Activated naive CD8-positive, alpha-beta T cell treated with anti-CD3 and anti-CD28 coated beads, Interleukin-2, amount 50 U/mL, for 24 hours (primary cell): Measurements from ENCODE around the gene DDIAS.
"Not testable (repeated sequence)": the region's sequence is repeated elsewhere in the genome, so short reads cannot be mapped to it uniquely, and the experiment has no call there.

Experiments
- ATAC-seq: fragments of 150-1000 bp; cut with Tn5 transposase; one replicate; pipeline ENCODE4 v1.10.0; 2021
- DNase-seq: peaks from one replicate; pipeline ENCODE4 v3.0.0; 2021
- H3K27ac Mint-ChIP-seq: one replicate; pipeline ENCODE4 v1.8.0; 2021; ENCODE audit warnings: mild to moderate bottlenecking, mixed read lengths
- H3K27me3 Mint-ChIP-seq: one replicate; pipeline ENCODE4 v1.8.0; 2021; ENCODE audit warnings: mixed read lengths
- H3K36me3 Mint-ChIP-seq: one replicate; pipeline ENCODE4 v1.8.0; 2021; ENCODE audit warnings: low read depth, mixed read lengths
- H3K4me1 Mint-ChIP-seq: one replicate; pipeline ENCODE4 v1.8.0; 2021; ENCODE audit warnings: mixed read lengths
- H3K4me3 Mint-ChIP-seq: one replicate; pipeline ENCODE4 v1.8.0; 2021; ENCODE audit warnings: mild to moderate bottlenecking, moderate library complexity, mixed read lengths
- H3K9me3 Mint-ChIP-seq: one replicate; pipeline ENCODE4 v1.8.0; 2021; ENCODE audit warnings: mixed read lengths

DDIAS gene

GRCh38 chr11:82899957-82900276, 1.6 kb upstream of the DDIAS start:
- H3K9me3 Mint-ChIP-seq, result no peaks in the 10 kb centered on the region
- peaks cover 16% of the 10 kb centered on the region for H3K36me3 Mint-ChIP-seq
- H3K4me3 Mint-ChIP-seq, result peak overlapping the region; percentile 96
- DNase-seq (no peak), ATAC-seq (no peak)
- peak overlapping the region; percentile 98 for H3K27ac Mint-ChIP-seq
- H3K27me3 Mint-ChIP-seq, result no peaks in the 10 kb centered on the region
- peaks cover 64% of the 10 kb centered on the region for H3K4me1 Mint-ChIP-seq

DNA sequence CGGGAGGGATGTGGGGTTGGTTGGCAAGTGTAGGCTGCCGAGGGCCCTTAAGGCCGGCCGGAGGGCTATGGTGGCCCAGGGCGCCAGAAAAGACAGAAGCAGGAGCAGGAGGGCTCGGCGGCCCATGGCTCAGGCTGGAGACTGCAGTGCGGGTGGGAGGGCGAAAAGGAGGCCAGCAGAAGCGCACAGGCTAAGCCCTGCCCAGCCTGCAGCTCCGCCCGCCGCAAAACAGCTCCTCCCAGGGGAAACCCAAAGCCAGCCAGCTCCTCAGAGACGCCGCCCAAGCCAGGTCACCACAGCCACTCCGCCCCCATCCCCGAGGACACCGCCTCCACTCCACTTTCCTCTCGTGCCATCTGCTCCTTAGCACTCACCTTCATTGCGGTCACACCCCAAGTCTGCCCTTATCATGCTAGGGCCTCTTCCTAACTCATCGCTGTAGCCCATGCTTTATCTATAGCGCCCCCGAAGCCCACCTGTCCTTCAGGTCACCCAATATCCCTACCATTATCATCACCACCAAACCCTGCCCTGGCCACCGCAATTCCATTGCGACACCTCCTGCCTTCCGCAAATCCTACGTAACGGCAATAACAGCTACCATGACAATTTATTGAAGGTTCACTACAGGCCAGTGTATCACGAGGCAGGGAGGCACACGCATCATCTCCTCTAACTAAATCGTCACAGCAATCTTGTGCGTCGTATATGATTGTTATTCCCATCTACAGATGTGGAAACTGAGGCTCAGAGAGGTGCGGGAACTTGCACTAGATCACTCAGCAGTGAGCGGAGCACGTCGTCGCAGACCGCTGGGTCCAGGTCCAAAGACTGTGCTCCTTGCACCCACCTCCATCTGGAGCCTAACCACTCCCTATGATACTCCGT, 1.0 kb upstream of the DDIAS start, which contains the start of gene PRCP:
Gene PRCP (minus strand): TSS at position 154 of the 888 bp plus-strand sequence. CDS start 28 bp downstream, at position 126.
- Mint-ChIP-seq H3K4me1 (peaks cover 60% of the 10 kb centered on the region), H3K27ac (peak within 1 kb of the TSS; percentile 98), H3K36me3 (peaks cover 16% of the 10 kb centered on the region), H3K9me3 (no peaks in the 10 kb centered on the region), H3K4me3 (peak within 1 kb of the TSS; percentile 96), H3K27me3 (no peaks in the 10 kb centered on the region)
- peak; percentile 87 for ATAC-seq
- peak; percentile 94 for DNase-seq

- H3K4me1 Mint-ChIP-seq, result peaks cover 57% of the 10 kb centered on the region
- no peak for ATAC-seq
These were observed 468 bp downstream of the DDIAS start for GRCh38 chr11:82901922-82902485.

DNA sequence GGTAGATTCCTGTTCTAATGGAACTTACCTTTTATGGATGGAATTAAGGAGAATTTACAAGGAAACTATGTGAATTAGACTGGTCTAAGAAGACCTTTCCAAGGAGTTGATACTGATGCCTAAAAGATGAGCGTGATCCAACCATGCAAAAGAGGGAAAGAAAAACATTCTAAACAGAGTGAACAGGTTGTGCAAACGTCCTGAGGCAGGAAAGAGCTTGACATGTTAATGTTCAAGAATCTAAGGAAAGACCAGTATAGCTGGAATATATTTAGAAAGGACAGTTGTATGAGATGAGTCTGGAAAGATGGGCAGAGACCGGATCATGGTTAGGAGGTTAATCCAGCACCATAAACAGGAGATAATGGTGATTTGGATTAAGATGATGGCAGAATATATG, 1.3 kb downstream of the DDIAS start:
- peaks cover 12% of the 10 kb centered on the region for H3K36me3 Mint-ChIP-seq
- no peaks in the 10 kb centered on the region for H3K27me3 Mint-ChIP-seq
- DNase-seq, result no peak
- no peaks in the 10 kb centered on the region for H3K9me3 Mint-ChIP-seq
- peak overlapping the region; percentile 1 for H3K27ac Mint-ChIP-seq
- H3K4me3 Mint-ChIP-seq, result peak overlapping the region; percentile 96
- ATAC-seq, result no peak
- H3K4me1 Mint-ChIP-seq, result peaks cover 54% of the 10 kb centered on the region

More at GRCh38 chr11:82901922-82902485, 468 bp downstream of the DDIAS start:
- peak overlapping the region; percentile 96 for H3K4me3 Mint-ChIP-seq
- peak; percentile 10 for DNase-seq
- H3K9me3 Mint-ChIP-seq, result no peaks in the 10 kb centered on the region
- H3K36me3 Mint-ChIP-seq, result peaks cover 11% of the 10 kb centered on the region
- peak overlapping the region; percentile 98 for H3K27ac Mint-ChIP-seq
- H3K27me3 Mint-ChIP-seq, result no peaks in the 10 kb centered on the region

DNA sequence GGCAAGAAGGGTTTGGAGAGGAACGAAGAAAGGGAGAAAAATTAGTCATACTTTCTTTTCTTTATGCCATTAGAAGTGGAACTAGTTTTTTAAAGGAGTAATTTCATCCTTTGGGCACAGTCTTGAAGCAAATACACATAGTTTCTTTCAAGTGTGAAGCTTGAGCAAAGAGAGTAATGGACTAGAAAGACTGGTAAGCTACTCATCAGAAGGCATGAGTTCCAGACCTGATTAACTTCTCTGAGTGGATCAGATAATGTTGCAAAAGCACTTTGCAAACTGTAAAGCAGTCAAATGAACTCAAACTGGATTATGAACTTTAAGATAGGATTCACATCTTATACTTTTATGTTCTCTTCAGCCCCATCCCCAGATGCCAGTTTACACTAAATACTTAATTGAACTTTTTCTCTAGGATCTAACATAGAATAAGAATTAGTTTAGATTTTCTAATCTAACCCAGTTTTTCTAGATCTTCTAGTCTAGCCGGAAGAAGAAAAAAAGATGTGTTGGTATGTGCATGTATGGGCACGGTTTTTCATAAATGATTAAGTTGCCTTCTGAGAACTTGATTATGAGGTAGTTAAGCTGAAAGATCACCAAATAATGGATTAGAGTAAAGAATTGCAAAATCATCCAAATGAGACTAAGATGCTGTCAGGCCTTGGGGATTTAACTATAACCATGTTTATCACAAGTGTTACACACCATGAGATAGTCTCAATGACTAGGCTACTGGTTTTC, 2.5 kb downstream of the DDIAS start:
- no peak for DNase-seq
- Mint-ChIP-seq H3K27me3 (no peaks in the 10 kb centered on the region), H3K36me3 (peaks cover 12% of the 10 kb centered on the region), H3K9me3 (no peaks in the 10 kb centered on the region), H3K4me3 (peak overlapping the region; percentile 96), H3K4me1 (peaks cover 57% of the 10 kb centered on the region), H3K27ac (peak overlapping the region; percentile 75)
- ATAC-seq, result no peak

DNA sequence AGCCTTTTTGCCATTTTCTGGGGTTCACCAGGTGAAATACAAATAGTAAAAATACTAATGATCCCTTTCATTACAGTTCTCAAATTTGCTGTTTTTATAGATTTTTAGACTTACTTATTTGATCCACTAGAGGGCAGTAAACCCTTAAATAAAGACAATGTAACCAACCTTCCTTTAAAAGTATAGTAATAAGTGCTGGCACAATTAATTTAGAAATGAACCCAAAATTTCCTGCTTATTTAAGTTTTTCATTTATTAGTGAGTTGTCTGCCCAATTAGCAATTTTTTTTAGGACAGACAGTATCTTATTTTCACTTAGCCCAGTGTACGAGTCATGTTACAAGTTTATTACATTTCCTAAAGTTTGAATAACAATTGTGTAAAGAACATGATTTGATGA, 4.7 kb downstream of the DDIAS start:
- Mint-ChIP-seq H3K9me3 (peaks cover 1% of the 10 kb centered on the region), H3K4me3 (no peak overlapping the region), H3K36me3 (peaks cover 18% of the 10 kb centered on the region), H3K27me3 (no peaks in the 10 kb centered on the region), H3K4me1 (peaks cover 55% of the 10 kb centered on the region), H3K27ac (no peak overlapping the region)
- no peak for ATAC-seq
- no peak for DNase-seq

DNA sequence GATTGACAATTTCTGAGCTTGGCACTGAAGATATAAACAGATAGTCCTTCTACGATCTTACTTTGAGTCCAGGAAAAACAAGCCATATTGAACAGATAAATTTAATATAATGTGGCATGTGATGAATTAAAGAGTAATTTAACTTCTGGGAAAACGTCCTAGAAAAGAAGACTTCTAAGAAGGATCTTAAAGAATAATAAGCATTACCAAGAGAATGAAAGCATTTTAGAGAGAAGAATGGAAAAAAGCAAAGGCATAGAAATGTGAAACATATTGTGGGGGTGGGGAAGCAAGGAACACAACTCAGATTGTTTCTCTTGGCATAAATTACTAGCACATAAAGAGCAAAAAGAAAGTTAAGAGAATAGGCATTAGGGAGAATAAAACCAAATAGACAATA, 5.4 kb downstream of the DDIAS start:
- ATAC-seq (no peak), DNase-seq (no peak)
- no peak overlapping the region for H3K4me3 Mint-ChIP-seq
- no peaks in the 10 kb centered on the region for H3K27me3 Mint-ChIP-seq
- H3K4me1 Mint-ChIP-seq, result peaks cover 58% of the 10 kb centered on the region
- peaks cover 25% of the 10 kb centered on the region for H3K36me3 Mint-ChIP-seq
- no peak overlapping the region for H3K27ac Mint-ChIP-seq
- peaks cover 8% of the 10 kb centered on the region for H3K9me3 Mint-ChIP-seq

GRCh38 chr11:82907371-82907770, 5.8 kb downstream of the DDIAS start:
- DNase-seq, result no peak
- Mint-ChIP-seq H3K27ac (no peak overlapping the region), H3K36me3 (peaks cover 30% of the 10 kb centered on the region), H3K9me3 (peaks cover 8% of the 10 kb centered on the region), H3K4me1 (peaks cover 56% of the 10 kb centered on the region), H3K4me3 (no peak overlapping the region), H3K27me3 (no peaks in the 10 kb centered on the region)
- no peak for ATAC-seq

GRCh38 chr11:82908311-82908710, 6.8 kb downstream of the DDIAS start:
- ATAC-seq, result no peak
- H3K9me3 Mint-ChIP-seq, result peaks cover 8% of the 10 kb centered on the region
- no peak overlapping the region for H3K27ac Mint-ChIP-seq
- no peak for DNase-seq
- H3K27me3 Mint-ChIP-seq, result no peaks in the 10 kb centered on the region
- no peak overlapping the region for H3K4me3 Mint-ChIP-seq
- H3K36me3 Mint-ChIP-seq, result peaks cover 33% of the 10 kb centered on the region
- peaks cover 47% of the 10 kb centered on the region for H3K4me1 Mint-ChIP-seq

DNA sequence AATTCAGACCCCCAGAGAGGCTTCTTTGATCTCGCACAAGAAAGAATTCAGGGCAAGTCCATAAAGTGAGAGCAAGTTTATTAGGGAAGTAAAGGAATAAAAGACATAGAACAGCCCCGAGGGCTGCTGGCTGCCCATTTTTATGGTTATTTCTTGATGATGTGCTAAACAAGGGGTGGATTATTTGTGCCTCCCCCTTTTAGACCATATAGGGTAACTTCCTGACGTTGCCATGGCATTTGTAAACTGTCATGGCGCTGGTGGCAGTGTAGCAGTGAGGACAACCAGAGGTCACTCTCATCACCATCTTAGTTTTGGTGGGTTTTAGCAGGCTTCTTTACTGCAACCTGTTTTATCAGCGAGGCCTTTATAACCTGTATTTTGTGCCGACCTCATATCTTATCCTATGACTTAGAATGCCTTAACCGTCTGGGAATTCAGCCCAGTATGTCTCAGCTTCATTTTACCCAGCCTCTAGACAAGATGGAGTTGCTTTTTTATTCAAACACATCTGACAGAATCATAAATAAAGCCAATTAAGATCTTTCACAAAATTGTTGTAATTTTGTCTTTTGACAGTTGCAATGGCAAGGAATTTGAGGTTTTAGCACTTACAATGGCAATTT, 7.6 kb downstream of the DDIAS start:
- Mint-ChIP-seq H3K9me3 (peaks cover 8% of the 10 kb centered on the region), H3K27me3 (no peaks in the 10 kb centered on the region), H3K4me1 (peaks cover 39% of the 10 kb centered on the region), H3K36me3 (peaks cover 39% of the 10 kb centered on the region), H3K4me3 (no peak overlapping the region), H3K27ac (no peak overlapping the region)
- no peak for DNase-seq
- no peak for ATAC-seq

GRCh38 chr11:82919786-82920185, 18.2 kb downstream of the DDIAS start:
- peaks cover 11% of the 10 kb centered on the region for H3K9me3 Mint-ChIP-seq

DNA sequence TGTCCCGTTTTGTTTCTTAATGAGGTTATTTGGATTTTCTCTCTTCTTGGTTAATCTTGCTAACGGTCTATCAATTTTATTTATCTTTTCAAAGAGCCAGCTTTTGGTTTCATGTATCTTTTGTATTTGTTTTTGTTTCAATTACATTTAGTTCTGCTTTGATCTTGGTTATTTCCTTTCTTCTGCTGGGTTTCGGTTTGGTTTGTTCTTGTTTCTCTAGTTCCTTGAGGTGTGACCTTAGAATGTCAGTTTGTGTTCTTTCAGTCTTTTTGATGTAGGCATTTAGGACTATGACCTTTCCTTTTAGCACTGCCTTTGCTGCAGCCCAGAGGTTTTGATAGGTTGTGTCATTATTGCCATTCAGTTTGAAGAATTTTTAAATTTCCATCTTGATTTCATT, 18.7 kb downstream of the DDIAS start:
- not testable (repeated sequence) for DNase-seq, ATAC-seq, H3K27me3 Mint-ChIP-seq
- peak overlapping the region; percentile 62 for H3K4me3 Mint-ChIP-seq
- peak overlapping the region; percentile 77 for H3K27ac Mint-ChIP-seq
- peaks cover 85% of the 10 kb centered on the region for H3K36me3 Mint-ChIP-seq
- H3K4me1 Mint-ChIP-seq, result peaks cover 40% of the 10 kb centered on the region
- peaks cover 11% of the 10 kb centered on the region for H3K9me3 Mint-ChIP-seq

More at GRCh38 chr11:82919786-82920185, 18.2 kb downstream of the DDIAS start:
- not testable (repeated sequence) for H3K27me3 Mint-ChIP-seq, DNase-seq, ATAC-seq
- peaks cover 86% of the 10 kb centered on the region for H3K36me3 Mint-ChIP-seq
- H3K27ac Mint-ChIP-seq, result peak overlapping the region; percentile 77
- peak overlapping the region; percentile 62 for H3K4me3 Mint-ChIP-seq
- peaks cover 39% of the 10 kb centered on the region for H3K4me1 Mint-ChIP-seq

DNA sequence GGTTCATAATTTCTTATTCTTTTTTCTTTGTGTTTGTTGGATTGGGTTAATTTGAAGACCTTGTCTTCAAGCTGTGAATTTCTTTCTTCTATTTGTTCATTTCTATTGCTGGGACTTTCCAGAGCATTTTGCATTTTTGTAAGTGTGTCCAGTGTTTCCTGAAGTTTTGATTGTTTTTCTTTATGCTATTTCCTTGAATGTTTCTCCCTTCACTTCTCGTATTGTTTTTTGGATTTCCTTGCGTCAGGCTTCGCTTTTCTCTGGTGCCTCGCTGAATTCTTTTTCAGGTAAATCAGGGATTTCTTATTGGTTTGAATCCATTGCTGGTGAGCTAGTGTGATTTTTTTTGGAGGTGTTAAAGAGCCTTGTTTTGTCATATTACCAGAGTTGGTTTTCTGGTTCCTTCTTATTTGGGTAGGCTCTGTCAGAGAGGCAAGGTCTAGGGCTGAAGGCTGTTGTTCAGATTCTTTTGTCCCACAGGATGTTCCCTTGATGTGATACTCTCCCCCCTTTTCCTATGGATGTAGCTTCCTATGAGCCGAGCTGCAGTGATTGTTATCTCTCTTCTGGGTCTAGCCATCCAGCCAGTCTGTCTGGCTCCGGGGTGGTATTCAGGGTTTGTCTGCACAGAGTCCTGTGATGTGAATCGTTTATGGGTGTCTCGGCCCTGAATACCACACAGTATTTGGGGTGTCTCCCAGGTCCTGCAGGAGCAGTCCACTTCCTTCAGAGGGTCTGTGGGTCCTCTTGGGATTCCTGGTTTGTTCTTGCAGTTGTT, 21.0 kb downstream of the DDIAS start:
- Mint-ChIP-seq H3K9me3 (peaks cover 10% of the 10 kb centered on the region), H3K4me1 (peaks cover 47% of the 10 kb centered on the region), H3K36me3 (peaks cover 73% of the 10 kb centered on the region)
- H3K4me3 Mint-ChIP-seq, H3K27ac Mint-ChIP-seq, H3K27me3 Mint-ChIP-seq, ATAC-seq, DNase-seq: not testable (repeated sequence)
